Adipocyte (in vitro differentiated cells): ENCODE results near the gene PLEKHO1.
A peak's percentile ranks its signal among the peaks of the same experiment; 100 is the strongest.
"Not testable (repeated sequence)": the region's sequence is repeated elsewhere in the genome, so short reads cannot be mapped to it uniquely, and the experiment has no call there.

Source experiments
- DNase-seq: peaks from one replicate; pipeline ENCODE4 v3.0.0-alpha.2; 2015; ENCODE audit warnings: low read depth
- H3K27me3 ChIP-seq: replicated peaks from 2 replicates; pipeline ENCODE4 v1.7.0; 2013; ENCODE audit warnings: mild to moderate bottlenecking, low read length, moderate library complexity; ENCODE audit not compliant: control insufficient read depth, insufficient read depth
- H3K36me3 ChIP-seq: 2 replicates; pipeline ENCODE4 v1.7.0; 2013; ENCODE audit warnings: low read length, mild to moderate bottlenecking, moderate library complexity; ENCODE audit not compliant: control insufficient read depth, insufficient read depth, severe bottlenecking
- H3K4me1 ChIP-seq: 2 replicates; pipeline ENCODE4 v1.7.0; 2013; ENCODE audit warnings: mild to moderate bottlenecking, low read length, moderate library complexity; ENCODE audit not compliant: control insufficient read depth, insufficient read depth
- H3K4me3 ChIP-seq: 2 replicates; pipeline ENCODE4 v1.7.0; 2013; ENCODE audit warnings: mild to moderate bottlenecking, low read length, moderate library complexity
- H3K9ac ChIP-seq: 2 replicates; pipeline ENCODE4 v1.7.0; 2013; ENCODE audit warnings: mild to moderate bottlenecking, low read length, moderate library complexity
- H3K9me3 ChIP-seq: 2 replicates; pipeline ENCODE4 v1.7.0; 2013; ENCODE audit warnings: mild to moderate bottlenecking, low read length, moderate library complexity; ENCODE audit not compliant: control insufficient read depth

The PLEKHO1 gene

DNA sequence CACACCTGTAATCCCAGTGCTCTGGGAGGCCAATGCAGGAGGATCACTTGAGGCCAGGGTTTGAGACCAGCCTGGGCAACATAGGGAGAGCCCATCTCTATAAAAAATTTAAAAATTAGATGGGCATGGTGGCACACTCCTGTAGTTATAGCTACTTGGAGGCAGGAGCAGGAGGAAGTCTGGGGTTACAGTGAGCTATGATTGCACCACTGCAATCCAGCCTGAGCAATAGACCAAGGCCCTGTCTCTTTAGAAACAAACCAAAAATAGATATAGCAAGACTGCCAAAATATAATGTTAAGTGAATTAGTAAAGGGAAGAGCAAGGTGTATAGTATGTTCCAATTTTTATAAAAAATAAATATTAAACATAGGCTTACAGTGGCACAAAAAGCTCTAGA, 28.8 kb downstream of the PLEKHO1 start:
- no peak overlapping the region for H3K4me3 ChIP-seq
- no peak overlapping the region for H3K9ac ChIP-seq
- DNase-seq: no peak
- H3K36me3 ChIP-seq: no peaks in the 10 kb centered on the region
- no peaks in the 10 kb centered on the region for H3K27me3 ChIP-seq
- H3K4me1 ChIP-seq: peaks cover 15% of the 10 kb centered on the region
- no peaks in the 10 kb centered on the region for H3K9me3 ChIP-seq

DNA sequence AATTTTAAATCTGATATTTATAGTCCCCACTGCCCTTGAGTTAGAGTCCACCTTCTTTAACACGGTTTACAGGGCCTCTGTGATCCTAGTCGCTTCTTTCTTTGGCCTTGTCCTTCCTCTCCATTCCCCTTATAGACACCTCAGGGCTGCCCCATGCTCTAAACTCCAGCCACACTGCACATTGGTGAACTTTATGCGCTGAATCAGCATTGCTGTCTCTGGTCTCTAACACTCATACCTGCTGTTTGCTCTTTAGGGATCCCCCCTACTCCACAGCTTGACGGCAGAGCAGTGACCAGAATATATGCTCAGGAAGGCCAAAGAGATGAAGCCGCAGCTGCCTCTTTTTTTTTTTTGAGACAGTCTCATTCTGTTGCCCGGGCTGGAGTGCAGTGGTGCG, 30.2 kb downstream of the PLEKHO1 start:
- Histone ChIP-seq H3K4me1 (peaks cover 15% of the 10 kb centered on the region), H3K9me3 (no peaks in the 10 kb centered on the region), H3K4me3 (no peak overlapping the region), H3K36me3 (no peaks in the 10 kb centered on the region), H3K9ac (no peak overlapping the region), H3K27me3 (no peaks in the 10 kb centered on the region)
- no peak for DNase-seq

DNA sequence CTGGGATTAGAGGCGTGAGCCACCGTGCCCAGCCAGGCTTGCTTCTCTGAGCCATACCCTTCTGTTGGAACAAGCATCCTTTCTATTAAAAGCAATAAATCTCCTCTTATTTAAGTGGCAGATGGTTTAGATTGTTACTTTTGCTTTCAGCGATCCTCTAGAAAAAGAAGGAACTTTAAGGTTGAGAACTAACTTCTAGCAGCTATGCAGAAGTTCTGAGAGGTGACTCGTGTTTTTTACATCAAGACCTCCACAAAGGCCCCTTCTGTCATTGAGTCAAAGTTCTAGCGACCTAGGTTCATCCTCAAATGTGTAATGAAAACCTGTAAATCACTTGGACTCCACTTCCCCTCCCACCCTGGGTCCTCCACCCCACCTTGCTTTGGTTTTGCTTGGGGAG, 30.8 kb downstream of the PLEKHO1 start:
- Histone ChIP-seq H3K27me3 (no peaks in the 10 kb centered on the region), H3K9ac (no peak overlapping the region), H3K4me1 (peaks cover 15% of the 10 kb centered on the region), H3K9me3 (no peaks in the 10 kb centered on the region), H3K4me3 (no peak overlapping the region), H3K36me3 (no peaks in the 10 kb centered on the region)
- DNase-seq: no peak

DNA sequence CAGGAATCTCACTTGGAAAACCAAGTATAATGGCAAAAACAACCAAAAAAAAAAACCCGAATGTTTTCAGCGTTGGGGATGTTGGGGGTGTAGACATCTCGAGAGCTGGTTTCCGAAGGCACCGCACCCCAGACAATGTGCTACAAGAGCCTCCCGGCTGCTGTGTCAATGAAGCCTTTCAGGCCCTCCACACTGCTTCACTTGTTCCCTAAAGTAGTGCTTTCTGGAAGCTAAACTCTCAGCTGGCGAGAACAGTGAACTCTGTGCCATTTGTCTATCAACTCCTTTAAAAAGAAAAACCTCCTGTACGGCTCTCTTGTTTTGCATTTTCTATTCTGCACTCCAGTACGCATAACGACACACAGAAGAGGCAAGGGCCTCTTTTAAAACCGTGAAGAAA, 32.5 kb downstream of the PLEKHO1 start:
- Histone ChIP-seq H3K9me3 (no peaks in the 10 kb centered on the region), H3K4me3 (no peak overlapping the region), H3K9ac (no peak overlapping the region), H3K4me1 (peaks cover 23% of the 10 kb centered on the region), H3K27me3 (no peaks in the 10 kb centered on the region), H3K36me3 (no peaks in the 10 kb centered on the region)
- DNase-seq: no peak

DNA sequence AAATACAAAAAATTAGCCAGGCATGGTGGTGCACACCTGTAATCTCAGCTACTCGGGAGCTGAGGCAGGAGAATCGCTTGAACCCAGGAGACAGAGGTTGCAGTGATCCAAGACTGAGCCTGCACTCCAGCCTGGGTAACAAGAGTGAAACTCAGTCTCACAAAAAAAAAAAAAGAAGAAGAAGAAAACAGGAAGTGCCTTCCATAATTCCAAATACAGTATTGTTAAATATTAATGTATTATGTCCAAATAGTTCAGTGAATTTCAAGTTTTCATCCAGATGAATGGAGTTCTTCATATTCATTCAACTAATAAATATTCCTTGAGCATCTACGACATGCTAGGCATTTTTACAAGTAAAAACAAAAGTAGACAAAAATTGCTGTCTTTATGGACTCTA, 33.3 kb downstream of the PLEKHO1 start:
- Histone ChIP-seq H3K4me1 (peaks cover 24% of the 10 kb centered on the region), H3K9ac (no peak overlapping the region), H3K27me3 (no peaks in the 10 kb centered on the region), H3K9me3 (no peaks in the 10 kb centered on the region), H3K4me3 (no peak overlapping the region), H3K36me3 (no peaks in the 10 kb centered on the region)
- no peak for DNase-seq

DNA sequence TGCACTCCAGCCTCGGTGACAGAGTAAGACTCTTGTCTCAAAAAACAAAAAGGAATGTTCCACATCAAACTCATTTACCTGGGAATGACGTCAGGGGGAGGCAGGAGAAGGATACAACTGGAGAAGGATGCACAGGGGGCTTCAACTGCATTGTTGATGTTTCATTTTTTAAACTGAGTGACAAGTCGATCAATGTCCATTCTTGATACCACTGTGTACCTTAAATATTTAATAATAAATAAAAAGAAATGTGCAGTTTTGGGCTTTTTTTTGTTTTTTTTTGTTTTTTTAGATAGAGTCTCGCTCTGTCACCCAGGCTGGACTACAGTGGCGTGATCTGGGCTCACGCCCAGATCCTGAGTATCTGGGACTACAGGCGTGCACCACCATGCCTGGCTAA, 35.8 kb downstream of the PLEKHO1 start:
- Histone ChIP-seq H3K27me3 (no peaks in the 10 kb centered on the region), H3K4me1 (peaks cover 15% of the 10 kb centered on the region), H3K9me3 (no peaks in the 10 kb centered on the region), H3K9ac (no peak overlapping the region), H3K36me3 (no peaks in the 10 kb centered on the region), H3K4me3 (no peak overlapping the region)
- DNase-seq: no peak

DNA sequence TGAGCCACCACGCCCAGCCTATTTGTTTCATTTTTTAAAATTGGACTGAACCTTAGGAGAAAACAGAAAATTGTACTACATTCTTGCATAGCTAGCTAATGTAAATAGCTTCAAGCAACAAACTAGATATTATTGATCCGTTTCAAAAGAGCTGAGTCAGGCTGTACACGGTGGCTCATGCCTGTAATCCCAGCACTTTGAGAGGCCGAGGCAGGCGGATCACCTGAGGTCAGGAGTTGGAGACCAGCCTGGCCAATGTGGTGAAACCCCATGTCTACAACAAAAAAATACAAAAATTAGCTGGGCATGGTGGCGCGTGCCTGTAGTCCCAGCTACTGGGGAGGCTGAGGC, 36.7 kb downstream of the PLEKHO1 start:
- not testable (repeated sequence) for DNase-seq, H3K36me3 ChIP-seq, H3K27me3 ChIP-seq, H3K9me3 ChIP-seq
- Histone ChIP-seq H3K9ac (peak overlapping the region; percentile 82), H3K4me1 (peaks cover 17% of the 10 kb centered on the region), H3K4me3 (peak overlapping the region; percentile 20)

DNA sequence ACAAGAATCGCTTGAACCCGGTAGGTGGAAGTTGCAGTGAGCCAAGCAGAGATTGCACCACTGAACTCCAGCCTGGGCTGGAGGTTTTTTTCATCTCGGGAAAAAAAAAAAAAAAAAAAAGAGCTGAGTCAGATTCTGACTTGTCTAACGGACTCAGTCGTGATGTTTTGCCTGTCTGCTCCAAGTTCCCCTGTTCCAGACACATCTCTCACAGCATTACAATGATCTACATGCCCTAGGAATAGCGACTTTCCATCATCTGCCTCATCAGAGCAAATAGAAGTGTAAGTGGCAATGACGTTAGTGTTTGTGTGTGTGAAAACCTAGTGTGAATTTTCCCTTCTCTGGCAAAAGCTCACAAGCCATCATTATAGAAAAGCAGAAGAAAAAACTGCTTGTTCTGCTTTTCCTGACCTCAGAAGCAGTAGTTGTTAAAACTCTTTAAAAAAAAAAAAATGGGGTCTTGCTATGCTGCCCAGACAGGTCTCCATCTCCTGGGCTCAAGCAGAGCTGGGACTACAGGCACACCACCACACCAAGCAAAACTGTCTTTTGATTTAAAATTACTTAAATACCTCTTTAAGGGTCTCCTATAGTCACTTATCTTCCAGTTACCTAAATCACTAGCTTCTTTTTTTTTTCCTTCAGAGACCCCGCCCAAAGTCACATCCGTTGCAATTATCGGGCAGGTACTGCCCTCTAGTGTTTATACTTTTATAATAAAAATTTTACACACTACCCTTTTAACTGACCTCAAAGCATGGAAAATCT, 37.3 kb downstream of the PLEKHO1 start:
- Histone ChIP-seq H3K4me3 (peak overlapping the region; percentile 72), H3K4me1 (peaks cover 20% of the 10 kb centered on the region), H3K36me3 (no peaks in the 10 kb centered on the region), H3K9ac (peak overlapping the region; percentile 82), H3K9me3 (no peaks in the 10 kb centered on the region), H3K27me3 (no peaks in the 10 kb centered on the region)
- DNase-seq: peak; percentile 83

DNA sequence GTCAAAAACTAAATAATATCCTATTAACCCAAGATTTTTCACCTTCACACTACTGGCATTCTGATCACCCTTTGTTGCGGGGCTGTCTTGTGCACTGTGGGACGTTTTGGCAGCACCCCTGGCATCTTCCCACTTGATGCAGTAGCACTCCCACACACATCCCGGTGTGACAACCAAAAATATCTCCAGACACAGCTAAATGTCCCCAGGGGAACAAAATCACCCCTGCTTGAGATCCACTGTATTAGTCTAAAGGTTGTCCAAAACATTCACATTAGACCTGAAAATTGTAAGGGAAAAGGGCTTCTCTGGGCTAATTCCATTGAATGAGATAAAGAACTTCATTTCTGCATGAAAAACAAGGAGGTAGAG, 37.8 kb downstream of the PLEKHO1 start:
- Histone ChIP-seq H3K36me3 (no peaks in the 10 kb centered on the region), H3K4me3 (no peak overlapping the region), H3K4me1 (peaks cover 26% of the 10 kb centered on the region), H3K27me3 (no peaks in the 10 kb centered on the region), H3K9me3 (no peaks in the 10 kb centered on the region), H3K9ac (peak overlapping the region; percentile 82)
- no peak for DNase-seq

DNA sequence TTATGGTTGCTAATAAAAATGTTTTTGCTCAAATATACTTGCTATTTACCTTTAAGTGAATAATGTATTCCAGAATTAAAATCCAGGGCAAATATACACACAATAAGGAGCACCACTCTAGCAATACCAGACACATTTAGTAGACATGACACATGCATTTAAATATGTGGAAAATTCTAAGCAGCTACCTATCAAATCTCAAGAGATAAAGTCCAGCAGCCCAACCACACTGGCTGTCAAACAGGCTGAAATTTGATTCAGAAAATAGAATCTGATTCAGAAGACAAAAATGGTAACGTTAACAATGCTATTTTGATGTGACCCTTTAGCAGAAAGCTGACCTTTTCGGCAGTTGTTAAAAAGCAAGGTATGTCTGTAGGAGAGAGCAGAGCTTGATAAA, 42.3 kb downstream of the PLEKHO1 start:
- peak; percentile 65 for DNase-seq
- Histone ChIP-seq H3K4me1 (peaks cover 28% of the 10 kb centered on the region), H3K9me3 (no peaks in the 10 kb centered on the region), H3K36me3 (no peaks in the 10 kb centered on the region), H3K4me3 (no peak overlapping the region), H3K9ac (peak overlapping the region; percentile 42), H3K27me3 (no peaks in the 10 kb centered on the region)

DNA sequence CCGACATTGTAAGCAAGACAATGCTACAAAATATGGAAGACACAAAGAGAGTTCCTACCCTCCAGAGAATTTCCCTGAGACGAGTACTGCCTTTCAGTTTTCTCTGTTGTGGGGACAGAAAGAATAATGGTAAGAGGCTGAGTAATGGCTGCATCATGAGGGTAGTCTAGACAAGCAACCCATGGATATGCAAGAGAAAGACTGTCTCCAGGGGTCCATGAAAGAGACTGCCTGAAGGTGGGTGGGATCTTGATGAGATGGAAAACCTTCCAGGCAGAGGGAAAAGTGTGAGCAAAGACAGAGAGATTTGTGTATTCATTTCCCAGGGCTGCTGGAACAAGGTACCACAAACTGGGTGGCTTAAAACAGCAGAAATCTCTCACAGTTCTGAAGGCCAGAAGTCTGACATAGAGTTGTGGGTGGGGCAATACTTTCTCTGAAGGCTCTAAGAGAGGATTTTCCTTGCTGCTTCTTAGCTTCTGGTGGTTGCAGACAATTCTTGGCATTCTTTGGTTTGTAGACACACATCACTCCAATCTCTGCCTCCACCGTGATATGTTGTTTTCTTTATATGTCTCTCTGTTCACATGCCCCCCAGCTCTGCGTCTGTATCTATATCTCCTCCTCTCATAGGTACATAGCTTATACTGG, 44.8 kb downstream of the PLEKHO1 start:
- H3K36me3 ChIP-seq: no peaks in the 10 kb centered on the region
- no peak overlapping the region for H3K9ac ChIP-seq
- DNase-seq: peak; percentile 67
- no peak overlapping the region for H3K4me3 ChIP-seq
- H3K9me3 ChIP-seq: no peaks in the 10 kb centered on the region
- H3K27me3 ChIP-seq: no peaks in the 10 kb centered on the region
- peaks cover 18% of the 10 kb centered on the region for H3K4me1 ChIP-seq

DNA sequence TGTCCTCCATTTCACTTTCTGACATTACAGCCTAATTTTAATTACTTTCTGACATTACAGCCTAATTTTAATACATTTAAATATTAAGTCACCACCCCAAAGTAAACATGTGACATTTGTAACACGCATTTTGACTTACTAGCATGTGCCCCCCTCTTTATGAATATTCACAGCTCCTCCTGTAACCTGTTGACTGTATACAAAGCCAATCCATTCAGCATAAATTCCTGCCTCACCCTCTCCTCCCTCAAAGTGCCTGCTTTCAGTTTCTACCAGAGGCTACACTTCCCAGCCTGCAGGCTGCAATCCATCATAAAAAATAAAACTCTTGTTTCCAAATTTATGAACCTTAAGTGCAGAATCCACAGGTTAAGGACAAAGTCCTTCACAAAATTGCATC, 46.7 kb downstream of the PLEKHO1 start:
- no peak overlapping the region for H3K4me3 ChIP-seq
- no peaks in the 10 kb centered on the region for H3K27me3 ChIP-seq
- H3K36me3 ChIP-seq: no peaks in the 10 kb centered on the region
- H3K9ac ChIP-seq: no peak overlapping the region
- peaks cover 16% of the 10 kb centered on the region for H3K4me1 ChIP-seq
- DNase-seq: no peak
- H3K9me3 ChIP-seq: no peaks in the 10 kb centered on the region
